Measurements from ENCODE around the gene PERCC1.
"Not testable (repeated sequence)": the region's sequence is repeated elsewhere in the genome, so short reads cannot be mapped to it uniquely, and the experiment has no call there.

The PERCC1 gene

GRCh38 chr16:1464196-1464893 is 33.5 kb downstream of the PERCC1 start:
- no peak for DNase-seq (ENCODE audit: low spot score)
- no peak overlapping the region for H3K27ac ChIP-seq
- no peak overlapping the region for H3K4me3 ChIP-seq
- TF ChIP-seq CTCF (IDR thresholded peaks at IDR 0.05) = no peak

- no peak overlapping the region for H3K27ac ChIP-seq
- H3K4me3 ChIP-seq = no peak overlapping the region
- no peak for DNase-seq (ENCODE audit: low spot score)
- no peak for TF ChIP-seq CTCF (IDR thresholded peaks at IDR 0.05)
Measured at GRCh38 chr16:1464894-1465566, 34.2 kb downstream of the PERCC1 start.

GRCh38 chr16:1465567-1465915 is 34.7 kb downstream of the PERCC1 start:
- TF ChIP-seq CTCF (IDR thresholded peaks at IDR 0.05) = no peak
- Histone ChIP-seq H3K27ac (no peak overlapping the region), H3K4me3 (no peak overlapping the region)
- no peak for DNase-seq (ENCODE audit: low spot score)

- DNase-seq (ENCODE audit: low spot score) = no peak
- no peak for TF ChIP-seq CTCF (IDR thresholded peaks at IDR 0.05)
- Histone ChIP-seq H3K27ac (no peak overlapping the region), H3K4me3 (no peak overlapping the region)
Measured at GRCh38 chr16:1466054-1466453, 35.2 kb downstream of the PERCC1 start.

GRCh38 chr16:1466968-1467521 is 36.2 kb downstream of the PERCC1 start:
- H3K4me3 ChIP-seq = no peak overlapping the region
- TF ChIP-seq CTCF (IDR thresholded peaks at IDR 0.05) = no peak
- H3K27ac ChIP-seq = no peak overlapping the region
- no peak for DNase-seq (ENCODE audit: low spot score)

GRCh38 chr16:1468426-1468810 is 37.5 kb downstream of the PERCC1 start:
- TF ChIP-seq CTCF (IDR thresholded peaks at IDR 0.05) = no peak
- no peak overlapping the region for H3K27ac ChIP-seq
- no peak overlapping the region for H3K4me3 ChIP-seq
- DNase-seq (ENCODE audit: low spot score) = no peak

- not testable (repeated sequence) for H3K27ac ChIP-seq; DNase-seq (ENCODE audit: low spot score); H3K4me3 ChIP-seq
Measured at GRCh38 chr16:1469141-1469540, 38.3 kb downstream of the PERCC1 start.

Data from coronary artery (tissue), 2 donors.